GM18519 (cell line): ENCODE data around the gene ABCD1.

ENCODE experiments used
- ATAC-seq: cut with Tn5 transposase; IDR thresholded peaks from one replicate; pipeline ENCODE4 v1.9.1; 2021; ENCODE audit warnings: mild to moderate bottlenecking, moderate library complexity; ENCODE audit not compliant: unreplicated experiment, low FRiP score

Gene ABCD1

GRCh38 chrX:153782313-153782712 lies 57.7 kb downstream of the ABCD1 start:
- no peak for ATAC-seq

DNA sequence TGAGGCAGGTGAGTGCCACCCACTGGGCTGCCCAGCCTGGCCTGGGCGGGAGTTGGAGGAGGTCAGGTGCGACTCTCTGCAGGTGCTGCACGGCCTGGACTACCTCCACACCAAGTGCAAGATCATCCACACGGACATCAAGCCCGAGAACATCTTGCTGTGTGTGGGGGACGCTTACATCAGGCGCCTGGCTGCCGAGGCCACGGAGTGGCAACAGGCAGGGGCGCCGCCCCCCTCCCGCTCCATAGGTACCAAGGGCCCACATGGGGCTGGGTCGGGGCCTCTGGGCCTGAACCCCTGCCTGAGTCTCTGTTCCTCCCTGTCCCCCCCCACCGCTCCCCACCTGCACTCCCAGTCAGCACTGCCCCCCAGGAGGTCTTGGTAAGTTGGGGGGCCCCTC lies 58.2 kb downstream of the ABCD1 start:
- ATAC-seq: no peak

DNA sequence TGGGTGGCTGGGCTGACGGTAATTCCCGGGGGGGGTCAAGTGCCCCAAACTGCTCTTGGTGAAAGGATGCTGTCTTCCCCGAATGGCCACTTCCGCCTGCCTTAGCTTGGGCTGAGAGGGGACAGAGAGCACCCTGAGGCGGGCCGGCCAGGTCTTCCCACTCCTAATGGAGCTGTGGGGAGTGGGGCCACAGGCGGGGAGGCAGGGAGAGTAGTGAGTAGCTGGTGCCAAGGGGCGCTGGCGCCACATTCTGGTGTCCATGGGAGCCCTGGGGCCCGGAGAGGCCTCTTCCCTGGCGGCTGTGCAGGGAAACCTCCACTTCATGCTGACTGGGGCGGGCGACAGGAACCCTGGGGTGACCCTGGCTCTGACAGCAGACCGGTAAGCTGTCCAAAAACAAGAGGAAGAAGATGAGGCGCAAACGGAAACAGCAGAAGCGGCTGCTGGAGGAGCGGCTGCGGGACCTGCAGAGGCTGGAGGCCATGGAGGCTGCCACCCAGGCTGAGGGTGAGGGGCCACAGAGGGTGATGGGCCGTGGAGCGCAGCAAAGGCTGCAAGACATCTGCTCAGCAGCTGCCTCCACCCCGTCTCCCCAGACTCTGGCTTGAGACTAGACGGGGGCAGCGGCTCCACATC lies 58.8 kb downstream of the ABCD1 start:
- no peak for ATAC-seq

DNA sequence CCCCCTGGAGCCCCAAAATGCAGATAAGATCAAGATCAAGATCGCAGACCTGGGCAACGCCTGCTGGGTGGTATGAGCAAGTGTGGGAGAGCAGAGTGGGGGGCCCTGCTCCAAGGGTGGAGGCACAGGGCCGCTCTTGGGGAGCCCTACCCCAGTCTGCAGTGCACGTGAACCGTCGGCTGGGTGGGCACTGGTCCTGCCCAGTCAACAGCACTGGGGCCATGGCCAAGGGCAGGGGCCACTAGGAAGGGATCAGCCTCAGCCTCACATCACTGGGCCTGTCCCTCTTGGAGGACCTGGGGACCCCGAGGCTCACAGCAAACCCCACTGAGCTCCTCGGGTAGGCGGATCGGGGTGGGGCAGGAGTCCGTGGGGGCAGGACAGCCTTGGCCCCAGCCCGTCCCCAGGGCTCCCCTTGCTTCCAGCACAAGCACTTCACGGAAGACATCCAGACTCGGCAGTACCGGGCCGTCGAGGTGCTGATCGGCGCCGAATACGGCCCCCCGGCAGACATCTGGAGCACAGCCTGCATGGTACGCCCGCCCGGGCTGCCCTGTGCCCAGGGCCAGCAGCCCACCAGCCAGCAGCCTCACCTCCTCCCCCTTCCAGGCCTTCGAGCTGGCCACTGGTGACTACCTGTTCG lies 59.8 kb downstream of the ABCD1 start:
- ATAC-seq: no peak

DNA sequence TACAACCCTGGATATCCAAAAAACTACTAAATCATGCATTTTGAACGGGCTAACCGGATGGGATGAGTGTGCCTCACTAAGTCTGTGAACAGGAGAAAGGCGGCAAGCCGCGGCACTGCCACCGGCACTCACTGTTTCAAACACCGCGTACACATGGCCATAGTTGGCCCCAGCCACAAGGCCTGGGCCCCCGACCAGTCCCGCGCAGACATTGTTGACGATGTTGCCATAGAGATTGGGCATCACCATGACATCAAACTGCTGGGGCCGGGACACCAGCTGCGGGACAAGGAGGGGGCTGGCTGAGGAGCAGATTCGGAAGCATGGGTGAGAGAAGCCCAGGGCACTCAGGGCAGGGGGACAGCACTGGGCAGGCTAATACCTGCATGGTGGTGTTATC lies 62.0 kb downstream of the ABCD1 start:
- ATAC-seq: no peak

DNA sequence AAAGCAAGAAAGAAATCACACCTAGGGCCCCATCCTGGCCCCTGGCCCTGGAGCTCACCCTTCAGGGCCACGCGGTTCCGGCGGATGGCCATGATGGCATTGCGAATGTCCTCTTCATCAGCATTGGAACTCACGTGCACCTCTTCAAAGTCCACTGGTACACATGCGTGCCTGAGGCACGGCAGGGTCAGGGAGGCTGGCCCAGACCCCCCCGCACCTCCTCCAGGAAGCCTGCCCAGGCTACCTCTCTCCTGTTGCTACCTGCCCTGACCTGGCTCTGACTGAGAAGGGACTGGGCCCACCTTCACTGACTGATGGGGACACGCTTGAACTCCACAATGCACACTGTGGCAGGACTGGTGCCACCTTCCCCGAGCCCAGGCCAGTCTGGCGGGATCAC lies 65.0 kb downstream of the ABCD1 start:
- no peak for ATAC-seq

DNA sequence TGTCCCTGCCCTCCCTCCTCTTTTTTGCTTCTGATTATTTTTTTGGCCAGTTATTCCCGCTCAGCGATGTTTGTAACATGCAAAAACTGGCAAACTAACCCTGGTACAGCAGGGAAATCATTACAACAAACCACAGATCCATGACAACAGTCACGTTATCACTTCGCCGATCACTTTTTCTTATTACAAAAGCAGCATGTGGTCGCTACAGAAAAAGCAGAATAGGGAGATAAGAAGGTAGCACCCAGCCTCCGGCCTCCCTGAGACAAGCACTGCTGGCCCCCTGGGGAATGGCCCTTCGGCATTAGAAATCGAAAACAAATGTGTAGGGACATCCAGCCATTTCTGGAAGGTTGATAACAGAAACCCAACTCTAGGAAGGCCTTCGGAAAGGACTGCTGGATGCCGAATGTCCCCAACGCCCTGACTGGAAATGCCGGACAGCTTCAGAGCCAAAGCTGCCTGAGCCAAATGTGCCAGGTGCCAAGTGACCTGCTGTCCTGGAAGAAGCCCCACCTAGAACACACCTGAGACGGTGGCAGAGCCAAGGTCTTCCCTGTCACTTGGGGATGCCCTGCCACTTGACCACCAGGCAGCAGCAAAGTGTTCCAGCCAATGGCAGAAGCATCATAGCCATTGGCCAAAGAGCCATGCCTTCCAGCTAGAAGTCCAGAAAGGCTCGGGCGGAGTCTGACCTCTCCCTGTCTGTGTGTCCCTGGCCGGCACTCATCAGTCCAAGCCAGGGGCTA lies 66.6 kb downstream of the ABCD1 start:
- no peak for ATAC-seq

GRCh38 chrX:153792368-153792767 lies 67.7 kb downstream of the ABCD1 start:
- no peak for ATAC-seq

- ATAC-seq: no peak
These were observed 68.6 kb downstream of the ABCD1 start for GRCh38 chrX:153793291-153793690.
